Suprapubic skin (tissue), 4 donors: ENCODE data around the gene STXBP3. TPM values are rescaled to one million over a fixed set of nuclear protein-coding genes. Genes with fewer than 3 reads are reported as not detected.
"Not testable (repeated sequence)": the region's sequence is repeated elsewhere in the genome, so short reads cannot be mapped to it uniquely, and the experiment has no call there.

Experiments used
- DNase-seq, 2 donors: peaks; one replicate each; pipeline ENCODE4 v3.0.0-alpha.2; 2019; ENCODE audit warnings: low spot score in 2 of 2
- H3K27ac ChIP-seq: fragments of 200-600 bp; sonication (generic); one replicate; pipeline ENCODE4 v1.5.1; 2019
- H3K27me3 ChIP-seq: fragments of 200-600 bp; sonication (generic); one replicate; pipeline ENCODE4 v1.5.1; 2019
- H3K36me3 ChIP-seq: fragments of 200-600 bp; sonication (generic); one replicate; pipeline ENCODE4 v1.5.1; 2019
- H3K4me1 ChIP-seq: fragments of 200-600 bp; sonication (generic); one replicate; pipeline ENCODE4 v1.5.1; 2019
- H3K4me3 ChIP-seq: fragments of 200-600 bp; sonication (generic); one replicate; pipeline ENCODE4 v1.5.1; 2019; ENCODE audit warnings: mild to moderate bottlenecking
- H3K9me3 ChIP-seq: fragments of 200-600 bp; sonication (generic); one replicate; pipeline ENCODE4 v1.5.1; 2019
- CTCF ChIP-seq, 2 donors: fragments of 200-600 bp in 1 of 2; fragments of 450-650 bp in 1 of 2; sonication (generic) in 1 of 2; IDR thresholded peaks; one replicate each; pipeline ENCODE4 v1.5.1; 2016 to 2019; ENCODE audit warnings: antibody characterized with exemption in 2 of 2, mild to moderate bottlenecking in 1 of 2, moderate library complexity in 1 of 2
- EP300 ChIP-seq: sonication (generic); formaldehyde crosslinking; IDR thresholded peaks from one replicate; pipeline ENCODE4 v1.6.1; 2017; ENCODE audit warnings: antibody characterized with exemption
- POLR2A ChIP-seq, 2 donors: fragments of 450-650 bp; IDR thresholded peaks; one replicate each; pipeline ENCODE4 v1.6.1; 2017; ENCODE audit warnings: antibody characterized with exemption in 2 of 2, mild to moderate bottlenecking in 2 of 2, moderate library complexity in 2 of 2
- POLR2AphosphoS5 ChIP-seq, 3 donors: sonication (generic); formaldehyde crosslinking; IDR thresholded peaks; one replicate each; pipeline ENCODE4 v1.6.1; 2017; ENCODE audit warnings: antibody characterized with exemption in 3 of 3
- WGBS: methylation state at CpG from one replicate; pipeline ENCODE4 v1.1.5; 2018; 5-methylcytosine and 5-hydroxymethylcytosine counted together
- total RNA-seq, 4 donors: library from RNA; depleted of rRNA; stranded (reverse); fragments of >200 nt; gene quantifications; one replicate each; pipeline ENCODE4 v1.1.0, GENCODE V29; 2016

STXBP3 gene
- total RNA-seq: 100 to 1,000 TPM in 1 of 4 donors, 10 to 100 TPM in 3; 48.8 to 137 (median 66.3) TPM

GRCh38 chr1:108746382-108747170 is at the start of gene STXBP3:
Gene STXBP3, plus strand, starts transcription at chr1:108746674. Its CDS starts 64 bp downstream, at chr1:108746738.
- peak; percentile 99 to 100 for DNase-seq
- Histone ChIP-seq H3K4me3 (peak within 1 kb of the TSS; percentile 85), H3K27ac (peak within 1 kb of the TSS; percentile 98), H3K36me3 (no peaks in the 10 kb centered on the region), H3K9me3 (no peaks in the 10 kb centered on the region), H3K4me1 (peaks cover 19% of the 10 kb centered on the region), H3K27me3 (no peaks in the 10 kb centered on the region)
- no peak for TF ChIP-seq EP300
- TF ChIP-seq POLR2AphosphoS5 (IDR thresholded peaks at IDR 0.05): peak in 2 of 3 donors; percentile 78 to 81
- TF ChIP-seq POLR2A (IDR thresholded peaks at IDR 0.05): peak; percentile 86 to 92
- TF ChIP-seq CTCF (IDR thresholded peaks at IDR 0.05): peak; percentile 88 to 98
- WGBS: under 1% methylated on average over 18 of the region's 75 CpGs

GRCh38 chr1:108699375-108700332 is 46.8 kb upstream of the STXBP3 start:
- Histone ChIP-seq H3K27ac (no peak overlapping the region), H3K27me3 (no peaks in the 10 kb centered on the region), H3K4me1 (peaks cover 14% of the 10 kb centered on the region), H3K36me3 (peaks cover 53% of the 10 kb centered on the region), H3K4me3 (no peak overlapping the region), H3K9me3 (no peaks in the 10 kb centered on the region)
- 80% methylated on average over 22 of the region's 22 CpGs for WGBS
- TF ChIP-seq EP300: no peak
- TF ChIP-seq POLR2A (IDR thresholded peaks at IDR 0.05): no peak
- TF ChIP-seq CTCF (IDR thresholded peaks at IDR 0.05): no peak
- no peak for TF ChIP-seq POLR2AphosphoS5 (IDR thresholded peaks at IDR 0.05)
- no peak for DNase-seq

- Histone ChIP-seq H3K27me3 (no peaks in the 10 kb centered on the region), H3K27ac (no peak overlapping the region), H3K36me3 (peaks cover 53% of the 10 kb centered on the region), H3K4me3 (no peak overlapping the region), H3K9me3 (no peaks in the 10 kb centered on the region), H3K4me1 (peaks cover 7% of the 10 kb centered on the region)
- WGBS: 81% methylated on average over 5 of the region's 5 CpGs
- DNase-seq: no peak
- TF ChIP-seq CTCF (IDR thresholded peaks at IDR 0.05) (no peak), EP300 (no peak), POLR2AphosphoS5 (IDR thresholded peaks at IDR 0.05) (no peak), POLR2A (IDR thresholded peaks at IDR 0.05) (no peak)
Measured at GRCh38 chr1:108701176-108701849, 45.2 kb upstream of the STXBP3 start.

GRCh38 chr1:108702109-108702508 is 44.4 kb upstream of the STXBP3 start:
- H3K9me3 ChIP-seq, H3K4me3 ChIP-seq, DNase-seq, H3K4me1 ChIP-seq, H3K27ac ChIP-seq, H3K27me3 ChIP-seq: not testable (repeated sequence)
- H3K36me3 ChIP-seq: peaks cover 46% of the 10 kb centered on the region
- 98% methylated on average over 6 of the region's 6 CpGs for WGBS

GRCh38 chr1:108703939-108704338 is 42.5 kb upstream of the STXBP3 start:
- peaks cover 28% of the 10 kb centered on the region for H3K36me3 ChIP-seq
- H3K9me3 ChIP-seq: no peaks in the 10 kb centered on the region
- whole genome bisulfite sequencing: 80% methylated on average over 6 of the region's 6 CpGs
- H3K27me3 ChIP-seq: no peaks in the 10 kb centered on the region
- no peak for DNase-seq
- TF ChIP-seq CTCF (IDR thresholded peaks at IDR 0.05) (no peak), POLR2AphosphoS5 (IDR thresholded peaks at IDR 0.05) (no peak), EP300 (no peak), POLR2A (IDR thresholded peaks at IDR 0.05) (no peak)
- peaks cover 7% of the 10 kb centered on the region for H3K4me1 ChIP-seq
- H3K4me3 ChIP-seq: no peak overlapping the region
- no peak overlapping the region for H3K27ac ChIP-seq
